GM19193 (cell line): ENCODE measurements around the gene PCMT1.

Source experiments
- POLR2A ChIP-seq: IDR thresholded peaks from 4 replicates; pipeline ENCODE4 v1.6.1; 2011; ENCODE audit not compliant: insufficient read depth, insufficient read length; ENCODE audit errors: extremely low read depth

PCMT1 gene

DNA sequence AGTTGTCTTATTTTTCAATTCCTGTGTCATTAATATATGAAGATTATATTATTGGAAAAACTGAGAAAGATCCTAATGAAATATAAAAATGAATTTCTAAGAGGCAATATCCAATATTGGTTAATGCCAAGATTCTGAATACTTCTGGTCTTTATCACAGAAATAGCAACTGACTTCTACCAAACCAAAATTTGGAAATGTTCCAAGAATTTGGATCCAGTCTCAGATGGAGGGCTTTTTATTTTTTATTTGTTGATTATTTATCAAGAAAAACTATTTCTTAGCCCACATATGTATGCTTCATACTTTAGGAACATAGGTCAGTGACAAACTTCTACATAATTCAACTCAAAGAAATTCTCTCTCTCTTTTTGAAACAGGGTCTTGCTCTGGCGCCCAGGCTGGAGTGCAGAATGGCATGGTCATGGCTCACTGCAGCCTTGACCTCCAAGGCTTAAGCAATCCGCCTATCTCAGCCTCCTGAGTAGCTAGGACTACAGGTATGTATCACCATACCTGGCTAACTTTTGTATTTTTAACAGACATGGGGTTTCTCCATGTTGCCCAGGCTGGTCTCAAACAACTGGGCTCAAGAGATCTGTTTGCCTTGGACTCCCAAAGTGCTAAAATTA lies 16.3 kb upstream of the PCMT1 start:
- TF ChIP-seq POLR2A: no peak

DNA sequence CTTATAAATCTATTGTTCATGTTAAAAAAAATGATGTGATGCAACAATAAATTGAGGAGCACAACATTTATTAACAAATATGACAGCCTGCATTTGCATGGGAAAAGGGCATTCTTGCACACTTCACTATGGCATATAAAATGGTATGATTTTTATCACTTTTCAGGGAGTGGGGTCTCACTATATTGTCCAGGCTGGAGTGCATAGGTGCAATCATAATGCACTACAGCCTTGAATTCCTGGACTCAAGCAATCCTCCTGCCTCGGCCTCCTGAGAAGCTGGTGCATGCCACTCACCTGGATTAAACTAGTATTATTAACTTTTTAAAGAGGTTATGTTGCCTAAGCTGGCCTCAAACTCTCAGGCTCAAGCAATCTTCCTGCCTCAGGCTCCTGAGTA lies 14.6 kb upstream of the PCMT1 start:
- TF ChIP-seq POLR2A: no peak

DNA sequence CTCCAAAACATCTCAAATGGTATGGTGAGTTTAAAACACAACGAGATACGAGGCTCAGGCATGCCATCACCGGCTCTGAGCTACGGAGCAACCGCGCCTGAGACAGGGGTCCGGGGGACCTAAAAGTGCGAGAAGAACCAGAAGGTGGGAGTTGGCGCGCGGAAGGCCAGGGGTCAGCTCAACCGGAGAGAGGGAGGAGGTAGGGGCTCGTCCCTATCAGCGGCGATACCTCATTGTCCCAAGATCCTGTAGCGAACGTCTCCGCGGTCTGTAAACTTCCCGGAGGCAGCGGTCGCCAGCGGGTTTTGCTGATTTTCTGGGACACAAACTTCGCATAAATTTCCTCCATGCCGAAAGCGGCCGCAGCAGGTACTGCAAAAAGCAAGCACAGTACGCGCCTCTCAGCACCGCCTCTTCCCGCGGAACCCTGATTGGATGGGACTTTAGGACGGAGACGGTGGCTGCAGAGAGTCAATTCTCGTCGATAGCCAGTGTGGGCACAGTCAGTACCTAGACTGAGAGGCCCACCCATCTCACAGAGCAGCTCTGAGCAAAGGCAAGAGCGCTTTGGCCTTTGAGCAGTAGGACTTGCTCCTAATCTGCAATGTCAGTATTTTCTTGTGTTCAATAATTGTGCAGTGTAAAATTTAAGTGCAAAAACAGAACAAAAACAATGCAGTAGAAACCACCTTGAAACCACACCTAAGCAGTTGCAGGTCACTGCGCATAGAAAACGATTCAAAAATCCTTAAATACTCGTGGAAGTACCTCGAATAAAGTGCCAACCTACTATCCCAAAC lies 3.2 kb upstream of the PCMT1 start, which contains the start of gene NUP43:
Gene NUP43, minus strand, starts transcription at position 383 of the 800 bp plus-strand sequence. Its CDS starts 34 bp downstream, at position 349.
- peak; percentile 72 for TF ChIP-seq POLR2A

DNA sequence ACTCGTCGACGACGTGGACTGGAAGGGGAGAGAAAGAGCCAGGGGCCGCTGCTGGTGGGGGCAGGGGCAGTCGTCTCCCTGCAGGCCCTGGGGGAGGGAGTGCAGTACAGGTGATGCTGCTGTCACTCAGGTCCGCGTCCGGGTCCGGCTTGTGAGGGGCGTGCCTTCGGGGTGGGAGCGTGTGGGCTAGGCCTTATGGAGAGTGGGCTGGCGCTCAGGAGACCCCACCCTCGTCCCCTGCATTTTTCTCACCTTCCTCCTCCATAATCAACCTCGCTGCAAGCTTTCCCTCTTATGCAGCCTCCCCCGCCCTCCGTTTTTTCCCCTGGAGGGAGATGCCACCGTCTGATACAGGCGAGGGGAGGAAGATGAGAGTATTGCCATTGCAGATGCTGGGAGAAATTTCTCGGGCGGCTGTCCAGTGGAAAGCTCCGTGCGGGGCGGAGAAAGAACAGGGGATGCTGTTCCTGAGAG lies 632 bp downstream of the PCMT1 start:
- no peak for TF ChIP-seq POLR2A

DNA sequence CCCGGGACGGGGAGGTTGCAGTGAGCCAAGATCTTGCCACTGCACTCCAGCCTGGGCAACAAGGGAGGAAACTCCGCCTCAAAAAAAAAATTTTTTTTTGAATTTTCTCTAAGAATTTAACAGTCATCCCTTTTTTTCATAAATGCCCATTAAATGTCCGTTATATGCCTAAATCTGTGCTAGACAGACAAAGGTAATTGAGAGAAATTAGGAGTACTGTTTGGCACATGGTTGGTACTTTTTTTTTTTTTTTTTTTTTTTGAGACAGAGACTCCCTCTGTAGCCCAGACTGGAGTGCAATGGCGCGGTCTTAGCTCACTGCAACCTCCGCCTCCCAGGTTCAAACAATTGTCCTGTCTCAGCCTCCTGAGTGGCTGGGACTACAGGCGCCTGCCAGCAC lies 1.7 kb downstream of the PCMT1 start:
- no peak for TF ChIP-seq POLR2A

DNA sequence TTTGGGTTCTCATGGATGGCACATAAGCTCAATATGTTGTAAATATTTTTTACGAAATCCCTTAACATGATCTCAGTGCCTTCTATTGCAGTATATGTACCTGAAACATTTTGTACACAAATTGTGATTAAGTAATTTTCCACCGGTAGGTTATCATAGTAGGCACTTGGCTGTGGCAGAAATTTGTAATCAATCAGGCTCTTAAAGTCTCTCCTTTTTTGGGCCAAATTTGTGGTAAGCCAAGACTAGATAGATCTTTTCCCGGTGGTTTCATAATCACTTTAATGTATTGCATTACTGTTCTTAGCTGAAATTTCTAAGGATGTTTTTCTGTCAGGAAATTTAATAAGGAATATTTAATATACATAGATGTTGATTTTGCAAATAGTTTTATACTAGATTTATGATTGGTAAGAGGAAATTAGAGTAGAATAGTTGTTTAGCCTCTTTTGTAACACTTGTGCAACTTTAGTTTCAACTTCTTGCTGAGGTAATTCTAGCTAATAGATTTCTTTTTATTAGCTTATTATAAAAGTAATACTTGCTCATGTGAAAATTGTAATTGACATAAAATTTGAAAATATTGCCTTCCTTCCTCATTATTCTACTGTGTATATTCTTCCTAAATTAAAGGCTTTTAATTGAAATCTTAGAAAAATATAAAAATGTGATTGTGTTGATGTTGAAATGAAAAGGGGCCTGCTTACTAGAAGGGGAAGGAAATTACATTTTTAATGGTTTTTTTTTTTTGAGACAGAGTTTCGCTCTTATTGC lies 3.2 kb downstream of the PCMT1 start:
- TF ChIP-seq POLR2A: no peak

DNA sequence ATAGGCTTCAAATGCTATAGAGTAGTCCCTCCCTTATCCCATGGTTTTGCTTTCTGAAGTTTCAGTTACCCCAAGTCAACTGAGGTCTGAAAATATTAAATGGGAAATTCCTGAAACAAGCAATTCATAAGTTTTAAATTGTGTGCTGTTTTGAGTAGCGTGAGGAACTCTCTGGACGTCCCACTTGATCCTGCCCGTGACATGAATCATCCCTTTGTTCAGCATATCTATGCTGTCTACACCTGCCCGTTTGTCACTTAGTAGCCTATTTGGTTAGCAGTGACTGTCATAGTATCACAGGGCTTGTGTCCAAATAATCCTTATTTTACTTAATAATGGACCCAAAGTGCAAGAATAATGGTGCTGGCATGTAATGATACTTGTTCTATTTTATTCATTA lies 5.0 kb downstream of the PCMT1 start:
- TF ChIP-seq POLR2A: no peak

DNA sequence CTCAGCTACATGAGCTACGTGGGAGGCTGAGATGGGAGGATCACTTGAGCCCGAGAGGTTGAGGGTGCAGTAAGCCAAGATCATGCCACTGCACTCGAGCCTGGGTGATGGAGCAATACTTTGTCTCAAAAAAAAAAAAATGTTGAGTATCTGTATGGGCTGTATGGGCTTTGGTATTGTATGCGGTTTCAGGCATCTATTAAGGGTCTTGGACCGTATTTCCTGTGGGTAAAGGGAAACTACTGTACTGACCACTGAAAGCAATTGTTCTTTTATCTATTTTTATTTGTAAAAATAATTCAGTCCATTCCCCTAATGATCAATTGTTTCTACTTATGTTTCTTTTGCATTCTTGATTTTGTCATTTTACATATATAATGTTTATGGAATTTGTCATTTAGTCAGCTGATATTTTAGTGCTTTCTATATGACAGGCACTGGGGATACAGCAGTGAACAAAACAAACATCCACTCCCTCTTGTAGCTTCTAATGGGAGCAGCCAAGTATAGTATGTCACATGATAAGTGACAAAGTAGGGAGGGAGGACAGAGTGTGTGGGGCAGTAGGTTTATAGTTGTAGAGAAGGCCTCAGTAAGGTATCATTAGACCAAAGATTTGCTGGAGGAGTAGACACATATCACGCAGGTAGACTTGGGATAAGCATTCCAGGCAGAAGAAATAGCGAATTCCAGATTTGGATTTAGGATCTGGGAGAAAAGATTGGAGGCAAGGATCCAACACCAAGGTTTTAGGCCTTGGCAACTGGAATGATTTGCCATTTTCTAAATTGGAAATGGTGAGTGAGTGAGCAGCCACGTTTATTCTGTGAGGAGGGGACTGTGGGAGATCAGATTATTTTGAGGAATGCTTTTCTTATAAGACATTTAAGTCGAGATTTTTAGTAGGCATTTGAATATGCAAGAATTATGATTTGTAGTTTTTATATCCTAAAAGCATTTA lies 6.0 kb downstream of the PCMT1 start:
- no peak for TF ChIP-seq POLR2A

DNA sequence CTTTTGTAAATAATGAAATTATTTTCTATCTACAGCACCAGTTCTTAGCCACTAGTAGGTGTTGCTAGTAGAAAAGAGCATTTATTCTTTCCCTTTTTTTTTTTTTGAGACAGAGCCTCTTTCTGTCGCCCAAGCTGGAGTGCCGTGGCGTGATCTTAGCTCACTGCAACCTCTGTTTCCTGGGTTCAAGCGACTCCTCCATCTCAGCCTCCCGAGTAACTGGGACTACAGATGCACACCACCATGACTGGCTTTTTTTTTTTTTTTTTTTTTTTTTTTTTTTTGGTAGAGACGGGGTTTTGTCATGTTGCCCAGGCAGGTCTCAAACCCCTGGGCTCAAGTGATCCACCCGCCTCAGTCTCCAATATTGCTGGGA lies 6.7 kb downstream of the PCMT1 start:
- no peak for TF ChIP-seq POLR2A

DNA sequence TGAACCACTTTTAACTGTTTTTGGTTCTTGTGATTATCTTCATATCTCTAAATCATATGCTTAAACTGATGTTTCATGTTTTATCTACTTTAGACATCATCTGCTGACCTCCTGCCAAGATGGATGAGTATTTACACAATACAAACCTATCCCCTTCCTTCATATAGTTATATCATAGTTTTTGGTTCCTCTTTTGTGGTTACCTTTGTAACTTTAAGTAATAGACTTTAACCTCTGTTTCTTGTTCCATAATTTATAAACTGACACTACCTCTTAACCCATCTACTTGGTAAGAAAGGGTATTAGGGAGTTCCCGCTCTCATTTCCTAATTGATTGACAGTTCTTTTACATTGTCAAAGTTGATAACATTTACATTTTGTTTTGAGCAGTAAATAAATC lies 11.9 kb downstream of the PCMT1 start:
- TF ChIP-seq POLR2A: no peak

DNA sequence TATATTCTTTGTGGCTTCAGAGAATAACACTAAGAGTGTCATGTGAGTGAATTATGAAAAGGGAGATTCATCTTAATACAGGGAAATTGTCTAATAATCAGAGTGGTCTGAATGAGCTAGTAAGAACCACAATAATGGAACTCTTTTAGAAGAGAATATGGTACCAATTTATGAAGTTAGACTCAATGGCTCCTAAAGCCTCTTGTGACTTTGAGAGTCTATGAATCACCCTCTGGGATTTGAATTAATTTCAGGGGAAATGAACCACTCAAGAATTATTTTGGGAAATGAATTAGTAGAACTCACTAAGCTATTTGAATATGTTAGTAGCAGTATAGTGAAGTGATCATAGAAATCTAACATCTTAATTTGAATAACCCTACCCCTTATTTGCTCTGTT lies 14.3 kb downstream of the PCMT1 start:
- TF ChIP-seq POLR2A: no peak

DNA sequence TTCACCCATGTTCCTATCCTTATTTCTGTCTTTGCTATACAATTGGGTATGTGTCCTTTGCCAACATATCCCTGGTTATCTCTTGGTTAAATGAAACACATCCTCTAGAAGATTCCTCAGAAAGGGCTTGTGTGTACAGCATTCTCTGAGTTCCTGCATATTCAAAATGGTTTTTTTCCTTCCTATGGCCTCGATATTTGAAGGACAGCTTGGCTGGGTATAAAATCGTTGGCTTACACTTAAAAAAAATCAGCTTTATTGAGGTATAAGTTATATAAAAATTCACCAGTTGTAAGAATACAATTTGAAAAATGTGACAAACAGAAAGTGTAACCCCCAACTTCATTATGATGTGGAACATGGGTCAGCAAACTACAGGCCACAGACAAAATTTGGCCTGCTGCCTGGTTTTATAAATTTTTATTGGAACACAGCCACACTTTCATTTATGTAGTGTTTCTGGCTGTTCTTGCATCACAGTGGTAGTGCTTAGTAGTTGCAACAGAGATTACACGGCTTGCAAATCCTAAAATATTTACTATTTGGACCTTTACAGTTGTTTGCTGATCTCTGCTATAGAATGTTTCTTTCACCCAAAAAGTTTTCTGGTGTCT lies 16.7 kb downstream of the PCMT1 start:
- no peak for TF ChIP-seq POLR2A

DNA sequence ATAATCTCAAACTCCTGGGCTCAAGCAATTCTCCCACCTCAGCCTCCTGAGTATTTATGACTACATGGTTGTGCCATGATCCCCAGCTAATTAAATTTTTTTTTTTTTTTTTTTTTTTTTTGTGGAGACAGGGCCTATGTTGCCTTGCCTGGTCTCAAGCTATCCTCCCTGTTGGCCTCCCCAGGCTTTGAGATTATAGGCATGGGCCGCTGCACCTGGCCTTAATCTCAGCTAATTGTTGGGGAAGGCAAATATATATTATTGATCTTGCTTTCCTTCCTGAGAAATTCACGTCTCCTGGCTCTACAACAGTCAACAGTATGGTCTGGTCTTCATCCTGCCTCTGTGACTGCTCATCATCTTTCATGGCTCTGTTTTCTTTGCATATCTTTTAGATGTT lies 20.1 kb downstream of the PCMT1 start:
- TF ChIP-seq POLR2A: no peak

DNA sequence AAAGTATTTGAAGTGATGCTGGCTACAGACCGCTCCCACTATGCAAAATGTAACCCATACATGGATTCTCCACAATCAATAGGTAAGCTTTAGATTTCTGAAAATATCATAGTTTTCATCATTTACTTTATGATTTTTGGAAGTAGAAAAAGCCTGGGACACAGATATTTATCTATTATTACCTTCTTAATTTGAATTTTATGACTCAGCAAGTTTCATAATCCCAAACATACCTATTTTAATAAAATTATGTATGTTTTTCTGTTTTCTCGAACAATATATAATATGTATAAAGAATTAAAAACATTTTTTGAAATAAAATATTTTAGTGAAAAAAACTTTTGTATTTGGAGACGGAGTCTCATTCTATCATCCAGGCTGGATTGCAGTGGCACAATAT lies 21.6 kb downstream of the PCMT1 start:
- TF ChIP-seq POLR2A: no peak
